Adrenal gland (tissue), 5 donors: ENCODE measurements around the gene ACOT13.
"Not testable (repeated sequence)": the region's sequence is repeated elsewhere in the genome, so short reads cannot be mapped to it uniquely, and the experiment has no call there.

Experiments
- CTCF ChIP-seq, 6 experiments: fragments of 450-650 bp in 4 of 6; fragments of 200-600 bp in 2 of 6; sonication (generic) in 1 of 6; IDR thresholded peaks; 1 replicate in 5 of 6; 2 replicates in 1 of 6; pipeline versions ENCODE4 v1.5.1 to v1.8.0; 2016 to 2021; ENCODE audit warnings: antibody characterized with exemption in 6 of 6, mild to moderate bottlenecking in 2 of 6, moderate library complexity in 1 of 6
- POLR2A ChIP-seq, 2 donors: fragments of 450-650 bp; IDR thresholded peaks; one replicate each; pipeline ENCODE4 v1.6.1; 2017; ENCODE audit warnings: antibody characterized with exemption in 2 of 2, mild to moderate bottlenecking in 2 of 2, moderate library complexity in 1 of 2
- donor health status: DM: no; HTN: no; CAD: no.

- TF ChIP-seq CTCF, POLR2A (IDR thresholded peaks at IDR 0.05): not testable (repeated sequence)
Observed at GRCh38 chr6:24668066-24668996, 1.5 kb downstream of the ACOT13 start.
